ENCODE results near the gene FAM89B.

GRCh38 chr11:65524741-65525545 is 47.4 kb upstream of the FAM89B start, which contains the start of gene SCYL1:
- no peak for TF ChIP-seq TAF1 (IDR thresholded peaks at IDR 0.05; ENCODE audit: borderline replicate concordance, insufficient read depth, low read length)
- TF ChIP-seq POLR2AphosphoS5 (IDR thresholded peaks at IDR 0.05; ENCODE audit: low read depth, low read length): peak; percentile 75
- TF ChIP-seq, protein P1, sequence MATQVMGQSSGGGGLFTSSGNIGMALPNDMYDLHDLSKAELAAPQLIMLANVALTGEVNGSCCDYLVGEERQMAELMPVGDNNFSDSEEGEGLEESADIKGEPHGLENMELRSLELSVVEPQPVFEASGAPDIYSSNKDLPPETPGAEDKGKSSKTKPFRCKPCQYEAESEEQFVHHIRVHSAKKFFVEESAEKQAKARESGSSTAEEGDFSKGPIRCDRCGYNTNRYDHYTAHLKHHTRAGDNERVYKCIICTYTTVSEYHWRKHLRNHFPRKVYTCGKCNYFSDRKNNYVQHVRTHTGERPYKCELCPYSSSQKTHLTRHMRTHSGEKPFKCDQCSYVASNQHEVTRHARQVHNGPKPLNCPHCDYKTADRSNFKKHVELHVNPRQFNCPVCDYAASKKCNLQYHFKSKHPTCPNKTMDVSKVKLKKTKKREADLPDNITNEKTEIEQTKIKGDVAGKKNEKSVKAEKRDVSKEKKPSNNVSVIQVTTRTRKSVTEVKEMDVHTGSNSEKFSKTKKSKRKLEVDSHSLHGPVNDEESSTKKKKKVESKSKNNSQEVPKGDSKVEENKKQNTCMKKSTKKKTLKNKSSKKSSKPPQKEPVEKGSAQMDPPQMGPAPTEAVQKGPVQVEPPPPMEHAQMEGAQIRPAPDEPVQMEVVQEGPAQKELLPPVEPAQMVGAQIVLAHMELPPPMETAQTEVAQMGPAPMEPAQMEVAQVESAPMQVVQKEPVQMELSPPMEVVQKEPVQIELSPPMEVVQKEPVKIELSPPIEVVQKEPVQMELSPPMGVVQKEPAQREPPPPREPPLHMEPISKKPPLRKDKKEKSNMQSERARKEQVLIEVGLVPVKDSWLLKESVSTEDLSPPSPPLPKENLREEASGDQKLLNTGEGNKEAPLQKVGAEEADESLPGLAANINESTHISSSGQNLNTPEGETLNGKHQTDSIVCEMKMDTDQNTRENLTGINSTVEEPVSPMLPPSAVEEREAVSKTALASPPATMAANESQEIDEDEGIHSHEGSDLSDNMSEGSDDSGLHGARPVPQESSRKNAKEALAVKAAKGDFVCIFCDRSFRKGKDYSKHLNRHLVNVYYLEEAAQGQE (IDR thresholded peaks at IDR 0.05; ENCODE audit: insufficient read depth in 1 of 2, low read depth in 2 of 2, low read length in 2 of 2): no peak; a peak in 1 of 4 replicates
